GM10847 (cell line): ENCODE measurements around the gene PRDX5.

Experiments
- POLR2A ChIP-seq: IDR thresholded peaks from 2 replicates; pipeline ENCODE4 v1.6.1; 2011; ENCODE audit not compliant: insufficient read length; ENCODE audit errors: extremely low read depth

Gene PRDX5

DNA sequence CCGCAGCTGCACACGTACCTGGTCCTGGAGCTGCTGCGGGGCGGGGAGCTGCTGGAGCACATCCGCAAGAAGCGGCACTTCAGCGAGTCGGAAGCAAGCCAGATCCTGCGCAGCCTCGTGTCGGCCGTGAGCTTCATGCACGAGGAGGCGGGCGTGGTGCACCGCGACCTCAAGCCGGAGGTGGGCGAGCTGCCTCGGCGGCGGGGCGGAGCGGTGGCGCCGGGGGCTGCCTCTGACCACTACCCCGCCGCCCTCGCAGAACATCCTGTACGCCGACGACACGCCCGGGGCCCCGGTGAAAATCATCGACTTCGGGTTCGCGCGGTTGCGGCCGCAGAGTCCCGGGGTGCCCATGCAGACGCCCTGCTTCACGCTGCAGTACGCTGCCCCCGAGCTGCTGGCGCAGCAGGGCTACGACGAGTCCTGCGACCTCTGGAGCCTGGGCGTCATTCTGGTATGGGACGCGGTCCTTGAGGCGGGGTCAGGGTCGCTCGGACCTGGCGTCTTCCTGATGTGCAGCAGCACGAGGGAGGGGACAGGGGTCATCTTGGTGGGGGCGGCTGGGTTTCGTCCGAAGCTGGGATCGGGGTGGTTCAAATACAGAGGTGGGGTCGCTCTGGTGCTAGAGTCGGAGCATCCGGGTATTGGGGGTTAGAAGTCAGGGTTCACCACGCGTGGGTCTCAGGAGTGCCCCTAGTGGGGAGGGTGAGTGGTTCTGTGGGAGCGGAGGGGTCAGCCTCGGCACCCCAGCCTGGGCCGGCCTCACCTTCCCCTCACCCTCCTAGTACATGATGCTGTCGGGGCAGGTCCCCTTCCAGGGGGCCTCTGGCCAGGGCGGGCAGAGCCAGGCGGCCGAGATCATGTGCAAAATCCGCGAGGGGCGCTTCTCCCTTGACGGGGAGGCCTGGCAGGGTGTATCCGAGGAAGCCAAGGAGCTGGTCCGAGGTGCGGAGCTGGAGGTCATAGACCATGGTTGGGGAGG is 51.8 kb downstream of the PRDX5 start:
- TF ChIP-seq POLR2A: no peak

GRCh38 chr11:64371201-64371600 is 53.3 kb downstream of the PRDX5 start:
- no peak for TF ChIP-seq POLR2A
